ENCODE data around the gene RPA3.

The RPA3 gene

GRCh38 chr7:7639421-7639820 is 79.0 kb downstream of the RPA3 start:
- peak overlapping the region; percentile 98 for H3K4me3 ChIP-seq (ENCODE audit: low read depth, low read length)
- DNase-seq (ENCODE audit: low read depth), result no peak

GRCh38 chr7:7630626-7631329 is 87.6 kb downstream of the RPA3 start:
- no peak for DNase-seq (ENCODE audit: low read depth)
- H3K4me3 ChIP-seq (ENCODE audit: low read depth, low read length), result no peak overlapping the region
- TF ChIP-seq CTCF (IDR thresholded peaks at IDR 0.05; ENCODE audit: low read depth, low read length, missing control alignments), result no peak

More at GRCh38 chr7:7639421-7639820, 79.0 kb downstream of the RPA3 start:
- no peak for TF ChIP-seq CTCF (IDR thresholded peaks at IDR 0.05; ENCODE audit: low read depth, low read length, missing control alignments)

GRCh38 chr7:7628476-7628875 is 89.9 kb downstream of the RPA3 start:
- TF ChIP-seq CTCF (IDR thresholded peaks at IDR 0.05; ENCODE audit: low read depth, low read length, missing control alignments), result no peak
- no peak for DNase-seq (ENCODE audit: low read depth)

GRCh38 chr7:7620644-7621210 is 97.7 kb downstream of the RPA3 start:
- no peak for TF ChIP-seq CTCF (IDR thresholded peaks at IDR 0.05; ENCODE audit: low read depth, low read length, missing control alignments)
- DNase-seq (ENCODE audit: low read depth), result no peak
- no peak overlapping the region for H3K4me3 ChIP-seq (ENCODE audit: low read depth, low read length)

More at GRCh38 chr7:7628476-7628875, 89.9 kb downstream of the RPA3 start:
- no peak overlapping the region for H3K4me3 ChIP-seq (ENCODE audit: low read depth, low read length)

- no peak for DNase-seq (ENCODE audit: low read depth)
- no peak for TF ChIP-seq CTCF (IDR thresholded peaks at IDR 0.05; ENCODE audit: low read depth, low read length, missing control alignments)
- no peak overlapping the region for H3K4me3 ChIP-seq (ENCODE audit: low read depth, low read length)
These were observed 98.2 kb downstream of the RPA3 start for GRCh38 chr7:7620236-7620635.

GRCh38 chr7:7618410-7618809 is 100.0 kb downstream of the RPA3 start:
- no peak for DNase-seq (ENCODE audit: low read depth)
- no peak for TF ChIP-seq CTCF (IDR thresholded peaks at IDR 0.05; ENCODE audit: low read depth, low read length, missing control alignments)
- no peak overlapping the region for H3K4me3 ChIP-seq (ENCODE audit: low read depth, low read length)

GRCh38 chr7:7617550-7617949 is 100.9 kb downstream of the RPA3 start:
- no peak for TF ChIP-seq CTCF (IDR thresholded peaks at IDR 0.05; ENCODE audit: low read depth, low read length, missing control alignments)
- DNase-seq (ENCODE audit: low read depth), result no peak
- H3K4me3 ChIP-seq (ENCODE audit: low read depth, low read length), result no peak overlapping the region

All from GM12864 (cell line).